Measurements from ENCODE around the gene EPHA6.
"Not testable (repeated sequence)": the region's sequence is repeated elsewhere in the genome, so short reads cannot be mapped to it uniquely, and the experiment has no call there.

EPHA6 gene

GRCh38 chr3:96915445-96915844 is 101.1 kb downstream of the EPHA6 start:
- no peak for DNase-seq (ENCODE audit: low read depth, low spot score)

- no peak for DNase-seq (ENCODE audit: low read depth, low spot score)
Measured at GRCh38 chr3:96931119-96931862, 116.9 kb downstream of the EPHA6 start.

GRCh38 chr3:96942131-96942530 is 127.7 kb downstream of the EPHA6 start:
- DNase-seq (ENCODE audit: low read depth, low spot score), result not testable (repeated sequence)

- DNase-seq (ENCODE audit: low read depth, low spot score), result no peak
Measured at GRCh38 chr3:96958856-96959255, 144.5 kb downstream of the EPHA6 start.

GRCh38 chr3:96959474-96959873 is 145.1 kb downstream of the EPHA6 start:
- no peak for DNase-seq (ENCODE audit: low read depth, low spot score)

GRCh38 chr3:96959901-96960641 is 145.7 kb downstream of the EPHA6 start:
- DNase-seq (ENCODE audit: low read depth, low spot score), result no peak

GRCh38 chr3:96960661-96961330 is 146.4 kb downstream of the EPHA6 start:
- DNase-seq (ENCODE audit: low read depth, low spot score), result no peak

- DNase-seq (ENCODE audit: low read depth, low spot score), result no peak
Measured at GRCh38 chr3:96961576-96961975, 147.2 kb downstream of the EPHA6 start.

- no peak for DNase-seq (ENCODE audit: low read depth, low spot score)
Measured at GRCh38 chr3:96966181-96966929, 152.0 kb downstream of the EPHA6 start.

GRCh38 chr3:96970211-96970610 is 155.8 kb downstream of the EPHA6 start:
- DNase-seq (ENCODE audit: low read depth, low spot score), result no peak

GRCh38 chr3:96977671-96978070 is 163.3 kb downstream of the EPHA6 start:
- no peak for DNase-seq (ENCODE audit: low read depth, low spot score)

- not testable (repeated sequence) for DNase-seq (ENCODE audit: low read depth, low spot score)
Measured at GRCh38 chr3:96983716-96984115, 169.3 kb downstream of the EPHA6 start.

- DNase-seq (ENCODE audit: low read depth, low spot score), result no peak
Measured at GRCh38 chr3:96986241-96986640, 171.8 kb downstream of the EPHA6 start.

GRCh38 chr3:96991231-96991630 is 176.8 kb downstream of the EPHA6 start:
- DNase-seq (ENCODE audit: low read depth, low spot score), result no peak

- no peak for DNase-seq (ENCODE audit: low read depth, low spot score)
Measured at GRCh38 chr3:96991800-96992365, 177.5 kb downstream of the EPHA6 start.

- no peak for DNase-seq (ENCODE audit: low read depth, low spot score)
Measured at GRCh38 chr3:96994988-96995387, 180.6 kb downstream of the EPHA6 start.

GRCh38 chr3:96996009-96996408 is 181.6 kb downstream of the EPHA6 start:
- no peak for DNase-seq (ENCODE audit: low read depth, low spot score)

GRCh38 chr3:97001611-97002010 is 187.2 kb downstream of the EPHA6 start:
- no peak for DNase-seq (ENCODE audit: low read depth, low spot score)

GRCh38 chr3:97009427-97010019 is 195.1 kb downstream of the EPHA6 start:
- DNase-seq (ENCODE audit: low read depth, low spot score), result no peak

- no peak for DNase-seq (ENCODE audit: low read depth, low spot score)
Measured at GRCh38 chr3:97010881-97011657, 196.7 kb downstream of the EPHA6 start.
